GM12878 (cell line): Measurements from ENCODE around the gene PCSK5. TPM values are rescaled to one million over a fixed set of nuclear protein-coding genes. Genes with fewer than 3 reads are reported as not detected.

ENCODE experiments used
- ATAC-seq: fragments of 200-7000 bp; cut with Tn5 transposase; 3 replicates; pipeline ENCODE4 v1.9.1; 2020; ENCODE audit warnings: mild to moderate bottlenecking, moderate library complexity
- BruUV-seq: library from RNA; stranded (reverse); fragments of 400-500 nt; replicated peaks from 2 replicates; lab custom pipeline; 2021; lab: Mats Ljungman, UMichigan
- CTCF ChIA-PET: fragments of 300-600 bp; sonication (Branson Sonifier 250); formaldehyde crosslinking; extraction: SDS; loops from one replicate; lab custom pipeline; 2021; ENCODE audit warnings: inconsistent platforms; lab: Yijun Ruan, JAX
- POLR2A ChIA-PET: fragments of 350-600 bp; formaldehyde crosslinking; extraction: SDS; loops from one replicate; lab custom pipeline; 2021; ENCODE audit warnings: inconsistent platforms; lab: Charles Lee
- RAD21 ChIA-PET: fragments of 300-600 bp; sonication (Branson Sonifier 250); formaldehyde crosslinking; loops from one replicate; lab custom pipeline; 2023; ENCODE audit warnings: antibody characterized with exemption; ENCODE audit not compliant: unreplicated experiment; lab: Charles Lee
- SMC1A ChIA-PET: fragments of 300-600 bp; sonication (Branson Sonifier 250); formaldehyde crosslinking; loops from one replicate; lab custom pipeline; 2023; ENCODE audit not compliant: unreplicated experiment, uncharacterized antibody; lab: Charles Lee
- DNase-seq: peaks from one replicate; pipeline ENCODE4 v3.0.0-alpha.2; 2011; ENCODE audit warnings: low read depth, low spot score
- FAIRE-seq: peaks from 3 replicates; lab custom pipeline; 2011; peaks lifted over from hg19 to GRCh38; lab: Jason Lieb, UNC
- H2AFZ ChIP-seq: 2 replicates; pipeline ENCODE4 v1.6.0; 2011; ENCODE audit warnings: low read depth, low read length, control low read depth; ENCODE audit not compliant: control insufficient read depth
- H3K27ac ChIP-seq: 2 replicates; pipeline ENCODE4 v1.5.1; 2011; ENCODE audit warnings: control low read depth; ENCODE audit not compliant: control insufficient read depth, insufficient read depth
- H3K27me3 ChIP-seq, 2 experiments: replicated peaks in 1 of 2; 2 replicates each; pipeline versions ENCODE4 v1.6.0 to v1.6.1; 2011; ENCODE audit warnings: low read length in 1 of 2; ENCODE audit not compliant: control insufficient read depth in 2 of 2, insufficient read depth in 2 of 2
- H3K36me3 ChIP-seq, 2 experiments: 2 replicates each; pipeline ENCODE4 v1.5.1; 2011; ENCODE audit warnings: low read length in 1 of 2; ENCODE audit not compliant: control insufficient read depth in 2 of 2, insufficient read depth in 2 of 2
- H3K4me1 ChIP-seq: 2 replicates; pipeline ENCODE4 v1.6.1; 2011; ENCODE audit warnings: mild to moderate bottlenecking, low read length, moderate library complexity, mixed read lengths; ENCODE audit not compliant: control insufficient read depth, insufficient read depth
- H3K4me2 ChIP-seq: 2 replicates; pipeline ENCODE4 v1.6.0; 2011; ENCODE audit warnings: control low read depth; ENCODE audit not compliant: control insufficient read depth, insufficient read depth
- H3K4me3 ChIP-seq: fragments of 200-600 bp; sonication (generic); 2 replicates; pipeline ENCODE4 v1.5.1; 2016
- H3K79me2 ChIP-seq: 2 replicates; pipeline ENCODE4 v1.6.0; 2011; ENCODE audit warnings: low read length; ENCODE audit not compliant: control insufficient read depth, insufficient read depth
- H3K9ac ChIP-seq: 2 replicates; pipeline ENCODE4 v1.8.0; 2011; ENCODE audit warnings: low read length, control low read depth, mixed read lengths; ENCODE audit not compliant: control insufficient read depth, insufficient read depth
- H3K9me3 ChIP-seq: replicated peaks from 3 replicates; pipeline ENCODE4 v1.5.1; 2011; ENCODE audit warnings: mild to moderate bottlenecking, low read length; ENCODE audit not compliant: control insufficient read depth, insufficient read depth
- H4K20me1 ChIP-seq: 2 replicates; pipeline ENCODE4 v1.6.0; 2011; ENCODE audit not compliant: control insufficient read depth, insufficient read depth
- CHD4 ChIP-seq: fragments of 200-600 bp; sonication (generic); IDR thresholded peaks from 2 replicates; pipeline ENCODE4 v1.6.1; 2016; ENCODE audit warnings: mild to moderate bottlenecking
- CREM ChIP-seq: IDR thresholded peaks from 2 replicates; pipeline ENCODE4 v1.6.1; 2014; ENCODE audit warnings: antibody characterized with exemption, low read depth
- IRF4 ChIP-seq: IDR thresholded peaks from 2 replicates; pipeline ENCODE4 v1.6.1; 2011; ENCODE audit warnings: low read depth, low read length
- LARP7 ChIP-seq: fragments of 450-650 bp; IDR thresholded peaks from 2 replicates; pipeline ENCODE4 v1.6.1; 2017; ENCODE audit warnings: mild to moderate bottlenecking
- MTA3 ChIP-seq: IDR thresholded peaks from 2 replicates; pipeline ENCODE4 v1.6.1; 2012; ENCODE audit warnings: low read length, inconsistent platforms, borderline replicate concordance
- WGBS: methylation state at CpG from one replicate; pipeline ENCODE4 v1.1.6; 2016; ENCODE audit warnings: low lambda C conversion rate; ENCODE audit not compliant: insufficient replicate concordance, insufficient coverage; ENCODE audit errors: missing lambda C conversion rate; 5-methylcytosine and 5-hydroxymethylcytosine counted together
- in situ Hi-C: fragments of 300-500 bp; cut with MboI; formaldehyde crosslinking; loops from 9 replicates; pipeline ENCODE4 v1.14.3; 2018; ENCODE audit warnings: mixed read lengths
- intact Hi-C: fragments of 100-400 bp; cut with micrococcal nuclease; formaldehyde crosslinking; loops from one replicate; pipeline ENCODE4 v1.14.2; 2022; ENCODE audit not compliant: unreplicated experiment
- polyA plus RNA-seq, 11 experiments: library from polyadenylated mRNA; depleted of rRNA in 4 of 11; unstranded in 6 of 11; stranded (reverse) in 5 of 11; fragments of >200 nt; fragmentation: Nextera tagmentation in 4 of 11; fragmentation: Illumina TruSeq in 1 of 11; extraction: Ambion mirVana in 4 of 11; extraction: Trizol in 1 of 11; gene quantifications; 1 replicate in 1 of 11; 2 replicates in 10 of 11; pipeline versions ENCODE4 v1.2.1 to v1.2.3, GENCODE V29; 2011 to 2016; ENCODE audit warnings: inconsistent platforms in 2 of 11, missing spikeins in 2 of 11, low read depth in 1 of 11
- total RNA-seq, 4 experiments: library from RNA; depleted of rRNA in 3 of 4; stranded (reverse); fragments of >200 nt in 3 of 4; fragmentation: Illumina TruSeq in 1 of 4; extraction: Trizol in 1 of 4; gene quantifications; 2 replicates each; pipeline versions ENCODE4 v1.2.1 to v1.2.3, GENCODE V29; 2013 to 2021
- TF ChIP-seq, protein P1 (sequence below): IDR thresholded peaks from 2 replicates; pipeline ENCODE4 v1.6.1; 2011; ENCODE audit warnings: borderline replicate concordance, low read depth, mild to moderate bottlenecking, moderate library complexity, low read length; ENCODE audit not compliant: insufficient read depth, poor library complexity, severe bottlenecking

PCSK5 gene
- total and polyA plus RNA-seq, 10 of the 15 experiments (the other 5 are each of a cell fraction or from before 2014, with no cell fraction given), result 0.01 to 0.13 (median 0.04) TPM; not detected in 3

DNA sequence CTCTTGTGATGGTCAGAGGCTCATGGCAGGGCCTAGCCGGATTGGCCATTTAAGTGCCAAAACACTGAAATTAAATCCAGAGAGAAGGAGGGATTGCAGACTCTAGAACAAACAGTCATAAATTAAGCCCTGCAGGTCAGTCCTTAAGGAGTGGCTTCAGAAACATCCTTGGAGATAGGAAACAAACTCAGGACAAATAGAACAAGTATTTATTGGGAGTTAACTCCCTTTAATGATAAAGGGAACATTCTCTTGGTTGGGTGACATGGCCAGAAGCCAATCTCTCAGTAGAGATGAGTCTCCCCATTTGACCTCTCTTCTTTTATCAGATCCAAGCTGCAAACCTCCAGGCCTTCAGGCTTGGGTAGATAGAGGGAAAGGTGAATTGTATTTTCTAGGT lies 17.4 kb downstream of the PCSK5 start (continued):
- TF ChIP-seq, protein P1, sequence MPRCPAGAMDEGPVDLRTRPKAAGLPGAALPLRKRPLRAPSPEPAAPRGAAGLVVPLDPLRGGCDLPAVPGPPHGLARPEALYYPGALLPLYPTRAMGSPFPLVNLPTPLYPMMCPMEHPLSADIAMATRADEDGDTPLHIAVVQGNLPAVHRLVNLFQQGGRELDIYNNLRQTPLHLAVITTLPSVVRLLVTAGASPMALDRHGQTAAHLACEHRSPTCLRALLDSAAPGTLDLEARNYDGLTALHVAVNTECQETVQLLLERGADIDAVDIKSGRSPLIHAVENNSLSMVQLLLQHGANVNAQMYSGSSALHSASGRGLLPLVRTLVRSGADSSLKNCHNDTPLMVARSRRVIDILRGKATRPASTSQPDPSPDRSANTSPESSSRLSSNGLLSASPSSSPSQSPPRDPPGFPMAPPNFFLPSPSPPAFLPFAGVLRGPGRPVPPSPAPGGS, result no peak

- ChIA-PET RAD21 (no interaction called here), CTCF (no interaction called here)
- no peaks in the 10 kb centered on the region for H3K4me1 ChIP-seq
- no peak overlapping the region for H2AFZ ChIP-seq
- H3K9me3 ChIP-seq, result no peaks in the 10 kb centered on the region
- H3K4me2 ChIP-seq, result no peak overlapping the region
- no peak for TF ChIP-seq CREM
- TF ChIP-seq MTA3, result no peak
- TF ChIP-seq CHD4, result no peak
- TF ChIP-seq LARP7, result no peak
- TF ChIP-seq IRF4, result no peak
- TF ChIP-seq, all 136 proteins: peak for 0
- DNase-seq (no peak), FAIRE-seq (no peak), ATAC-seq (no peak)
- SMC1A ChIA-PET, result interaction anchor here (0.8 kb wide), 1 partner anchor 21 kb away, joined by 4 read pairs; no protein-coding TSS in a partner anchor
- H4K20me1 ChIP-seq, result no peaks in the 10 kb centered on the region
- in situ Hi-C loops, result no loop called here
- no peak overlapping the region for H3K4me3 ChIP-seq
- WGBS, result 16% methylated on average over 5 of the region's 5 CpGs
- H3K79me2 ChIP-seq, result no peaks in the 10 kb centered on the region
- intact Hi-C loops, result no loop called here
- POLR2A ChIA-PET, result no interaction called here
- no peak overlapping the region for H3K9ac ChIP-seq
- H3K27me3 ChIP-seq, result no peaks in the 10 kb centered on the region
- H3K36me3 ChIP-seq, result no peaks in the 10 kb centered on the region
- no TSS peak for BruUV-seq
- no peak overlapping the region for H3K27ac ChIP-seq
Measured at GRCh38 chr9:75909776-75910175, 19.3 kb downstream of the PCSK5 start.
